ENCODE results near the gene ITPA.
"Not testable (repeated sequence)": the region's sequence is repeated elsewhere in the genome, so short reads cannot be mapped to it uniquely, and the experiment has no call there.

ITPA gene

GRCh38 chr20:3173610-3174441, 35.5 kb upstream of the ITPA start:
- peak; percentile 63 for DNase-seq

GRCh38 chr20:3174442-3175261, 34.6 kb upstream of the ITPA start:
- no peak for DNase-seq

GRCh38 chr20:3175270-3175669, 34.0 kb upstream of the ITPA start:
- DNase-seq: no peak

- no peak for DNase-seq
These were observed 31.4 kb upstream of the ITPA start for GRCh38 chr20:3177746-3178485.

- DNase-seq: no peak
These were observed 29.0 kb upstream of the ITPA start for GRCh38 chr20:3180319-3180718.

- no peak for DNase-seq
These were observed 28.0 kb upstream of the ITPA start for GRCh38 chr20:3181270-3181669.

- DNase-seq: not testable (repeated sequence)
These were observed 26.9 kb upstream of the ITPA start for GRCh38 chr20:3182429-3182828.

GRCh38 chr20:3183896-3184612, 25.2 kb upstream of the ITPA start:
- no peak for DNase-seq

GRCh38 chr20:3187861-3188260, 21.4 kb upstream of the ITPA start:
- not testable (repeated sequence) for DNase-seq

- no peak for DNase-seq
These were observed 20.4 kb upstream of the ITPA start for GRCh38 chr20:3188823-3189413.

- DNase-seq: no peak
These were observed 19.7 kb upstream of the ITPA start for GRCh38 chr20:3189561-3190131.

- no peak for DNase-seq
These were observed 18.6 kb upstream of the ITPA start for GRCh38 chr20:3190681-3191111.

- DNase-seq: no peak
These were observed 16.9 kb upstream of the ITPA start for GRCh38 chr20:3192226-3193015.

- DNase-seq: no peak
These were observed 15.3 kb upstream of the ITPA start for GRCh38 chr20:3193806-3194616.

- no peak for DNase-seq
These were observed 14.5 kb upstream of the ITPA start for GRCh38 chr20:3194617-3195280.

GRCh38 chr20:3195590-3196237, 13.6 kb upstream of the ITPA start:
- DNase-seq: no peak

GRCh38 chr20:3199206-3199605, 10.1 kb upstream of the ITPA start:
- DNase-seq: no peak

- no peak for DNase-seq
These were observed 9.1 kb upstream of the ITPA start for GRCh38 chr20:3199976-3200755.

All from DMS79 treated with DMSO at 0.1 percent for 48 hours (cell line).